ENCODE data around the gene XPO6. TPM values are rescaled to one million over a fixed set of nuclear protein-coding genes. Genes with fewer than 3 reads are reported as not detected.

The XPO6 gene
- total RNA-seq, 2 donors from 2014 or later = 308 to 310 TPM

DNA sequence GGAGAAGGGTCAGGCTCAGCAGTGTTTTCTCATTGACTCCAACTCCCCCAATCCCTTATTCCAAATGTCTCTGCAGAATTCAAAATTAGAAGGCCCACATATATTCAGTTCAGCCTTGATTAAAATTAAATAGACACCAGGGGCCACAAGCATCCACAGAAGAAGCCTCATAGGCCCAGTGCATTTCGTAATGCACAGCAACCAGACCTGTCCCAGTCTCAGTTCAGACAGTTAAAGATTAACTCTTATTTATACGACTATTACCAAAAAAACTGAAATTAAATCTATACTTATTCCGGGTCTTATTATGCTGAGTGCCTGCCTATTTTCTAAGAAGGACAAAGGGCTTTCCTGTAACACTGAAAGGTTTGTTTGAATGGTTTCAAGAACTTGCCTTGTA, 106.5 kb downstream of the XPO6 start:
- ATAC-seq (no peak), DNase-seq (no peak)
- Mint-ChIP-seq H3K4me1 (peaks cover 5% of the 10 kb centered on the region), H3K4me3 (no peak overlapping the region), H3K27me3 (no peaks in the 10 kb centered on the region), H3K36me3 (ENCODE audit: low read depth) (peaks cover 11% of the 10 kb centered on the region), H3K27ac (no peak overlapping the region)
- no peaks in the 10 kb centered on the region for H3K9me3 ChIP-seq (ENCODE audit: control insufficient read depth, low read length, poor library complexity, severe bottlenecking)

DNA sequence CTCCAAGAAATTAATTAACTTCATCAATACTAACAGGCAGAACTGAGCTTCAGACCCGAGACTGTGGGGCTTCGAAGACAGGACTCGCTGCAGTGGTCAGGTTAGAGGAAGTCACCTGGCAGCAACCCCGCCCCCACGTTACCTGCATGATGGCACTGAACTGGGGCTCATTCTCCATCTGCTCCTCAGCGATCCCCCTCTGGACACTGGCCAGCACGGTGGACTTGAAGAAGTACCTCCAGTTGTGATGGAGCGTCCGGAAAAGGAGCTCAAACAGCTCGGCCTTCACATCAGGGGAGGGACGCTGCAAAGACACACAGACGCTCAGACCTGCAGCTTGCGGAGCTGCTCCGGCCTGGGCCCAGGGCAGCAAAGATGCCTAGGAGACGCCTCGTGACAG, 107.4 kb downstream of the XPO6 start:
- no peak overlapping the region for H3K27ac Mint-ChIP-seq

DNA sequence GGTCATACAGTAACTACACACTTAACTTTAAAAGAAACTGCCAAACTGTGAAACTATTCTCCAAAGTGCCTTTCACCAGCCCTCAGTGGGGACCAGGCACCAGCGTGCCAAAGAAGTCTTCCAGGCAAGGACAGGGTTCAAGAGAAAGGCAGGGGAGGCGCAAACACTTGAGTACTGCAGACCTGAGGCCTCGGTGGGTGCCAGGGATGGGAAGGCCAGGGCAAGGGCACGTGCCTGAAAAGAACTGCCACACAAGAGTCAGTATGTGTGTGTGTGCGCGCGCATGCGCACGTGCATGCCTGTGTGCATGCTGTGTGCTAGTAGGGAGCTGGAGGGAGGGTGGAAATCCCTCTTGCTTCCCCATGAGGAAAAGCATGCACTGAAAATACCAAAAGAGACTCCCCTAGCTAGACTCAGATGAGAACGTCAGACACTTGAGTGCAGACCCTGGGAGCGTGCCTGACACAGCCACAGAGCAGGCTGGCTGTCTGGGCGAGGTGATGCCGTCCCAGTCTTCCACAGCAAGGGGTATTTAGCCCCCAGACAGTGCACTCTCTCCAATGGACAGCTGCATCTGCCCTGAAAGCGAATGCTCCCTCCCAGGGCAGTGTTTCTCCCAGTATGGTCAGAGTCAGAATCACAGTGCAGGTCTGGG, 108.1 kb downstream of the XPO6 start:
- no peak for ATAC-seq
- no peaks in the 10 kb centered on the region for H3K27me3 Mint-ChIP-seq
- DNase-seq = no peak
- H3K27ac Mint-ChIP-seq = no peak overlapping the region
- H3K36me3 Mint-ChIP-seq (ENCODE audit: low read depth) = peaks cover 11% of the 10 kb centered on the region
- no peaks in the 10 kb centered on the region for H3K4me1 Mint-ChIP-seq
- H3K9me3 ChIP-seq (ENCODE audit: control insufficient read depth, low read length, poor library complexity, severe bottlenecking) = no peaks in the 10 kb centered on the region
- H3K4me3 Mint-ChIP-seq = peak overlapping the region; percentile 41

More for the DNA sequence above, 107.4 kb downstream of the XPO6 start:
- ATAC-seq = no peak
- Mint-ChIP-seq H3K4me1 (peaks cover 2% of the 10 kb centered on the region), H3K4me3 (no peak overlapping the region), H3K27me3 (no peaks in the 10 kb centered on the region), H3K36me3 (ENCODE audit: low read depth) (peaks cover 12% of the 10 kb centered on the region)
- H3K9me3 ChIP-seq (ENCODE audit: control insufficient read depth, low read length, poor library complexity, severe bottlenecking) = no peaks in the 10 kb centered on the region
- no peak for DNase-seq

DNA sequence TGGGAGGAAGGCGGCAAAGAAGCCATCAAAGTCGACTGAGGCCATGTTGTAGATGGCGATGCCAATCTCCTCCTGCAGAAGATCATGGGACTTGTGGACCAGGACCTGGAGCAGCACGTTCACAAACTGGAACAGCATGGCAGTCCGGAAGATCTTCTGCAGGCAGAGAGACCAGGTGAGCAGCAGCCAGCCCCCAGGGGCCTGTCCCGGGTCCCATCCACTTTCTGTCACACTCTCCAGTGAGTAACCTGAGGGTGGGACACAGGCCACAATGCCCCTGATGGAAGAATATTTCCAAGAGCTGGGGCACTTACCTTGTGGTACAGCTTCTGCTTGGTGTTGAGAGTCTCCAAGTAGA, 110.3 kb downstream of the XPO6 start:
- H3K4me1 Mint-ChIP-seq = peaks cover 3% of the 10 kb centered on the region
- H3K4me3 Mint-ChIP-seq = no peak overlapping the region
- peak overlapping the region; percentile 4 for H3K27ac Mint-ChIP-seq
- no peak for ATAC-seq
- H3K27me3 Mint-ChIP-seq = no peaks in the 10 kb centered on the region
- DNase-seq = no peak
- peaks cover 12% of the 10 kb centered on the region for H3K36me3 Mint-ChIP-seq (ENCODE audit: low read depth)
- H3K9me3 ChIP-seq (ENCODE audit: control insufficient read depth, low read length, poor library complexity, severe bottlenecking) = no peaks in the 10 kb centered on the region

DNA sequence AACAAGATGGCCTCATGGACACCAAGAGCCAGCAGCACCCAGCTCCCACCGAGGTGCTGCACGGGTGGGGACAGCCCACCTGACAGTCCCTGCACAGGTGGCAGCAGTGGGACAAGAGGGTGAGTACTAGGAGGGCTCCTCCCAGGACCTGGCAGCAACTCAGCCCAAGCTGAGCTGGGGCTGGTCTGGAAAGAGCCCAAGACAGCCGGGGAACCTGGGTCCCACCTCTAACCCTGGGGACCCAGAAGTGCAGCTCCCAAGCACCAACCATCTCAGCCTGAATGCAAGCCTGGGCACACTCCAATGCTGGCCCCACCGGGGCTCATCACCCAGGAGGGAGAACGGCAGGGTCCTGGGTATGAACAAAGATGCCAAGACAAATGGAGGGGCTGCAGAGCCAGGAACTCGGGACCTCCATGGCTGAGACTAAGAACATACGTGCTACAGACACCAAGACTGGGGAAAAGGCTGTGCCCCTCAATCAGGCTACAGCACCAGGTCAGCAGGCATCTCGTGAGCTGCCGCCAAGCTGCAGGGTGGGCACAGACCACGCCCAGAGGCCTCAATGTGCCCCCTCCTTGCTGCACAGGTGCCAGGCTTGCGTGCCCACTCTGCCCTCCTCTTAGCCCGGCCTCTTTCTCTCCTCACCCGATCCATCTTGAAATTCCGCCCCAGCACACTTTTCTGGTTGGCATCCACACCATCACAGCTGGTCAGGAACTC, 110.8 kb downstream of the XPO6 start:
- ATAC-seq (no peak), DNase-seq (no peak)
- Mint-ChIP-seq H3K4me1 (peaks cover 3% of the 10 kb centered on the region), H3K4me3 (no peak overlapping the region), H3K27me3 (no peaks in the 10 kb centered on the region), H3K27ac (peak overlapping the region; percentile 4), H3K36me3 (ENCODE audit: low read depth) (peaks cover 12% of the 10 kb centered on the region)
- H3K9me3 ChIP-seq (ENCODE audit: control insufficient read depth, low read length, poor library complexity, severe bottlenecking) = no peaks in the 10 kb centered on the region

DNA sequence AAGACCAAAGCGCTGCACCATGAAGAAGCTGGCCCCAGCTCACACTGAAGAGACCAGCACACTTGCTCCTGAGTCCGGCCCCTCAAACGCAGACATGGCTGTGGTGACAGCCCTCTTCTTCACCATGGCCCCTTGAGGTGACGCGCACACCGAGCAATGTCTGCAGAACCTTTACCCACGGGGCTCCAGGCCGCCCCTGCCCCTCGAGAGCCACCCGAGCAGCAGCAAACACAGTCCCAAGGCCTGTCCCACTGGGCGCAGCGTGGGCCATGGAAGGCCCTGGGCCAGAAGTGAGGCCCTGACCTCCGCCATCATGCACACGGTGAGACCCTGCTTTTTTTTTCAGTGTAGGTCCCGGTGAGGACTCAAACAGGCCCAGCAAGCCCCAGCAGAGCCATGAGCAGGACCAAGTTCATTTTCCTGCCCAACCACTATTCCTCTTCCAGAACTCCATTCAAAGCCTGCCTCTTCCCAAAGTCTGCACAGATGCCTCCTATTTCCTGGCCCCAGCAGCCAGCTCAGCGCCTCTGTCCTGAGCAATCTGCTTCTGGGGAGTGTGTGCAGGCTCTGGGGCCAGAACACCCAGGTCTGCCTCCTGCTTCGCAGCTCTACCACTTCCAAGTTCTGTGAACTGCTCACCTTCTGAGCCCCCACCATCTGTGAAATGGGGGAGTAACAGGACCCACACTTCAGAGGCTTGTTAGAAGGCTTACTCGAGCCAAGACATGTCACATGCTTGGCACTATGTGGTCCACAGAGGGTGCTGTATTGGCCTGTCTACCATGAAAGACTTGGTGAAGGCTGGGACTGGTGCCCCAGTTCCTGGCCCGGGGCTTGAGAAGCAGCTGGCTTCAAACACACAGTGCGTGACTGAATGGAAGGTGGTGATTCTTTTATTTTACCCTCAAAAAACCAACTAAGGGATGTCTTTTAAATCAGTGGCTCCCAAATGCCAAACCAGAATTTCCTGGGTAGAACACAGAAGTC, 112.5 kb downstream of the XPO6 start:
- Mint-ChIP-seq H3K4me1 (peaks cover 3% of the 10 kb centered on the region), H3K4me3 (no peak overlapping the region), H3K27ac (peak overlapping the region; percentile 24), H3K36me3 (ENCODE audit: low read depth) (peaks cover 8% of the 10 kb centered on the region), H3K27me3 (no peaks in the 10 kb centered on the region)
- ATAC-seq (no peak), DNase-seq (no peak)
- no peaks in the 10 kb centered on the region for H3K9me3 ChIP-seq (ENCODE audit: control insufficient read depth, low read length, poor library complexity, severe bottlenecking)

DNA sequence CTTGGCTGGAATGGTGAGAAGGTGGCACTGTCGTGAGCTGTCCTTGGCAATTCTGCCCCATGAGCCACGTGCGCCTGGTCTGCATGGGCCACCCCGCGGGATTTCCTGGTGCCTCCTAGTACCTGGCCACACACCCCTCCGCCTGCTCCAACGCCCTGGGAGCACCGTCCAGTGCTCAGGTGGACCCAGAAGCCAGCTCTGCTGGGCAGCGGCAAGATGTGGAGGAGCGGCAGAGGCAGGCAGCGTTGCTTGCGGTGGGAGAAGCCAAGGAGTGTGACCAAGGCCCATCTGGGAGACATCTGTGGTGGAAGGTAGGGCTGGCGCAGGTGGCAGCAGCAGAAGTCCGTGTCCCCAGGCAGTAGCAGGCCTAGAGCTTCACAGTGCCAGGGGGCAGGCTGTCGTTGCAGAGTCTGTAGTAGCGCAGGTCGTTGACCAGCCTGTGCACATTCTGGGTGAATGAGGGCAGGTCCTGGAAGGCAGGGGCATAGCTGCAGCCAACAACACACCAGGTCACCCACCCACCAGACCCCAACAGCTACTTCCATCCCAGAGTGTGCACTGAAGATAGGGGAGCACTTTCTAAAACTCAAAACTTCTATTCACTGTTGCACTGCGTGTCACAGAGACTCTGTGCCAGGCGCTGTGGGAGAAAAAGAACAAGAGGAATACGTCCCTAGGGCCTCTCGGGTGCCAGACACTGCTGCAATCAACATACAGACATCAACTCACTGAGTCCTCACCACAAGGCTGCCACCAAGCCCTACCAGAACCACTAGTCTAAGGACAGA, 113.4 kb downstream of the XPO6 start:
- ATAC-seq = no peak
- H3K27ac Mint-ChIP-seq = no peak overlapping the region
- H3K27me3 Mint-ChIP-seq = no peaks in the 10 kb centered on the region

DNA sequence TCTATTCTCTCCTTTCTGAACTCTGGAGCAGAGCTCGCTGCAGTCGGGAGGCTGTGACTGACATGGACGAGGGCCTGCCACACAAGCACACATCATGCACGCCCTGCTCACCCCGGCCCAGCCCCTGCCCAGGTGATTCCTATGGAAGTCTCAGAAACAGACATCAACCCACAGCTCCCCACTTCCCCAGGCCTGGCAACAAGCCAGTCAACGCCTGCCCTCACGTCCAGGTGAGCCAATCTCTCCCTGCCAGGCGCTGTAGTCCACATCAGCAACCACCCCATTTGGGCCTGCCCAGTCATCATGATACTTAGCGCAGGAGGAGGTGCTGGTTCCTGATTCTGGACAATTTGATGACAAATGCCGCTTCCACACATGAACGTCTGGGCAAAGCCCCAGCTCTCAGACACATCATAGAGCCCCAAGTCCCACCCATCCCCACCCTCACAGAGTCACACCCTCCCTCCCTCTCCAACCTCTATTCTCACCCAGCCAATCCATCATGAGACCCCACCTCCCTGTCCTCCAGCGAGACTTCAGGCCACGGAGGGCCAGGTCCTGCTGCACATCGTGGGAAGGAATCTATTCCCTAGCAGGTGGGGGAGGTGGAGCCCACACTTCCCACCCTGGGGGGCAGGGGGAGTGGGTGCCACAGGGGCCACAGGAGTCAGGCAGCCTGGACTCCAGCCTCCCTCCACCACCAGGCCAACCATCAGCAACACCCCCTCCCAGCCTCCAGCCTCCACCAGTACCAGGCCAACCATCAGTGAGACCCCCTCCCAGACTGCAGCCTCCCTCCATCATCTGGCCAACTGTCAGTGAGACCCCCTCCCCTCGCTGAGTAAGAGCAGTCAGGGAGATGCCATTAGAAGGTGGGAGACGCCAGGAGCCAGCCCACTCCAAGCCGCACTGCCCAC, 114.5 kb downstream of the XPO6 start:
- Mint-ChIP-seq H3K4me3 (no peak overlapping the region), H3K36me3 (ENCODE audit: low read depth) (peaks cover 8% of the 10 kb centered on the region), H3K4me1 (peaks cover 3% of the 10 kb centered on the region), H3K27me3 (no peaks in the 10 kb centered on the region), H3K27ac (peak overlapping the region; percentile 16)
- no peaks in the 10 kb centered on the region for H3K9me3 ChIP-seq (ENCODE audit: control insufficient read depth, low read length, poor library complexity, severe bottlenecking)
- DNase-seq = no peak
- no peak for ATAC-seq

More for the DNA sequence above, 113.4 kb downstream of the XPO6 start:
- no peak for DNase-seq
- H3K9me3 ChIP-seq (ENCODE audit: control insufficient read depth, low read length, poor library complexity, severe bottlenecking) = no peaks in the 10 kb centered on the region
- no peak overlapping the region for H3K4me3 Mint-ChIP-seq
- peaks cover 3% of the 10 kb centered on the region for H3K4me1 Mint-ChIP-seq
- peaks cover 8% of the 10 kb centered on the region for H3K36me3 Mint-ChIP-seq (ENCODE audit: low read depth)

DNA sequence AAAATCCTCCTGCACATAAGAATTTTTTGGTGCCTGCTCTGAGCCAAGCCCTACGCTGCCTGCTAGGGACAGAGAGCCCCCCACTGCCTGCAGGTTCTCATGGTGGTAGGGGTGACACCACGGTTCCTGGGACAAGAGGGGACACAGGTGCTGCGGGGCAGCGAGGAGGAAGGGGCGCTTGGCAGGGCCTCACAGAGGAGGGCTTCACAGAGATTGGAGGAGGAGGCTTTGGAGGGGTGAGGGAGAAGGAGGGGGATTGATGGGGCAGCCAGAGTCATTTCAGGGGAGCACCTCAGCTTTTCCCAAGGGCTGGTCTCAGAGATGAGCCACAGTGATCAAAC, 118.4 kb downstream of the XPO6 start:
- H3K27me3 Mint-ChIP-seq = no peaks in the 10 kb centered on the region
- H3K4me3 Mint-ChIP-seq = no peak overlapping the region
- H3K4me1 Mint-ChIP-seq = peaks cover 6% of the 10 kb centered on the region
- no peaks in the 10 kb centered on the region for H3K36me3 Mint-ChIP-seq (ENCODE audit: low read depth)
- H3K27ac Mint-ChIP-seq = no peak overlapping the region
- H3K9me3 ChIP-seq (ENCODE audit: control insufficient read depth, low read length, poor library complexity, severe bottlenecking) = no peaks in the 10 kb centered on the region
- ATAC-seq (no peak), DNase-seq (no peak)

DNA sequence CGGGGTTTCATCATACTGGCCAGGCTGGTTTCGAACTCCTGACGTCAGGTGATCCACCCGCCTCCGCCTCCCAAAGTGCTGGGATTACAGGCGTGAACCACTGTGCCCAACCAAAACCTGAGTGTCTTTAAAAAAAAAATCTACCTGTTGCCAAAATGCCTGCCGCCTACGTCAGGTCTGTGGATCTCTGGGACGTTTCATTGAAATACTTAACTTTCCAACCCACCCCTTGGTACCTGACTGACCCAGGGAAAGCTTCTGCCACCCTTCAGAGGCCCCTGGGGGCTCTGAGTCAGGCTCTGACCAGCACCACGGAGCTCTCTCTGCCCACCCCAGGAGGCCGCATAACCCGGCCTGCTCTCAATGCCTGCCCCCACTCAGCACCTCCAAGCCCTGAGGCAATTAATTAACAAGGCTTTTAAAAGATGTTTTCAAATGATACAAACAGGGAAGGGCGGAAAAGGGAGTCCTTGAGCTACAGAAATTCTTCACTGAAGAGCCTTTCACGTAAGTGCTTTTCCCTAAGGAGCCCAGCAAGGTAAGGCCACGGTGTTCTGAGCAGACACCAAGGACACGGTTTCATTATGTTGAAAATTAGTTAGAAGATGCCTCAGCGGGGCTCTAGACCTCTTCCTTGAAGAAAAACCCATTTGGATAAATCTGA, 118.9 kb downstream of the XPO6 start:
- DNase-seq = no peak
- no peaks in the 10 kb centered on the region for H3K9me3 ChIP-seq (ENCODE audit: control insufficient read depth, low read length, poor library complexity, severe bottlenecking)
- peaks cover 6% of the 10 kb centered on the region for H3K4me1 Mint-ChIP-seq
- H3K27me3 Mint-ChIP-seq = no peaks in the 10 kb centered on the region
- H3K36me3 Mint-ChIP-seq (ENCODE audit: low read depth) = no peaks in the 10 kb centered on the region
- no peak overlapping the region for H3K4me3 Mint-ChIP-seq
- ATAC-seq = no peak
- no peak overlapping the region for H3K27ac Mint-ChIP-seq

DNA sequence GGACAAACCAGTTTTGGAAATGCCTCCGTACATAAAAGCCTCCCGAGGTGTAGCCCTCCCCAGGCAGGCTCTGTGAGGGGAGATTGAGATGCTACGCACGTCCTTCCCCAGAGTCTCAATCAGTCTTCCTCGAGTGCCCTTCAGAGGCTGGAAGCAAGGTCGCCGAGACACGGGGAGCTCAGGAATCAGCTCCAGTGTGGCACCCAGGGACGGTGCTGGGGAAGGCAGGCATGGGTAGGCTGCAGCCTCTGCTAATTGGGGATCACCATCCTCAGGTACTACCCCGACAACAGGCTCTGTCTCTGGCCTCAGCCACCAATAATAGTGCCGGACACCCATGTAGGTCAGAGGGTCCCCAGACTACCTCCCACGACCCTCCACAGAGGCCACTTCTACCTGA, 120.1 kb downstream of the XPO6 start:
- Mint-ChIP-seq H3K36me3 (ENCODE audit: low read depth) (no peaks in the 10 kb centered on the region), H3K27me3 (no peaks in the 10 kb centered on the region), H3K27ac (no peak overlapping the region), H3K4me1 (peaks cover 3% of the 10 kb centered on the region), H3K4me3 (no peak overlapping the region)
- no peak for ATAC-seq
- H3K9me3 ChIP-seq (ENCODE audit: control insufficient read depth, low read length, poor library complexity, severe bottlenecking) = no peaks in the 10 kb centered on the region
- DNase-seq = no peak

Data from T-helper 17 cell (primary cell).